ENCODE results near the gene SLC22A31.

GRCh38 chr16:89243664-89244063 is 43.3 kb upstream of the SLC22A31 start:
- TF ChIP-seq, protein P1, sequence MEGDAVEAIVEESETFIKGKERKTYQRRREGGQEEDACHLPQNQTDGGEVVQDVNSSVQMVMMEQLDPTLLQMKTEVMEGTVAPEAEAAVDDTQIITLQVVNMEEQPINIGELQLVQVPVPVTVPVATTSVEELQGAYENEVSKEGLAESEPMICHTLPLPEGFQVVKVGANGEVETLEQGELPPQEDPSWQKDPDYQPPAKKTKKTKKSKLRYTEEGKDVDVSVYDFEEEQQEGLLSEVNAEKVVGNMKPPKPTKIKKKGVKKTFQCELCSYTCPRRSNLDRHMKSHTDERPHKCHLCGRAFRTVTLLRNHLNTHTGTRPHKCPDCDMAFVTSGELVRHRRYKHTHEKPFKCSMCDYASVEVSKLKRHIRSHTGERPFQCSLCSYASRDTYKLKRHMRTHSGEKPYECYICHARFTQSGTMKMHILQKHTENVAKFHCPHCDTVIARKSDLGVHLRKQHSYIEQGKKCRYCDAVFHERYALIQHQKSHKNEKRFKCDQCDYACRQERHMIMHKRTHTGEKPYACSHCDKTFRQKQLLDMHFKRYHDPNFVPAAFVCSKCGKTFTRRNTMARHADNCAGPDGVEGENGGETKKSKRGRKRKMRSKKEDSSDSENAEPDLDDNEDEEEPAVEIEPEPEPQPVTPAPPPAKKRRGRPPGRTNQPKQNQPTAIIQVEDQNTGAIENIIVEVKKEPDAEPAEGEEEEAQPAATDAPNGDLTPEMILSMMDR (conservative IDR thresholded peaks at IDR 0.05; ENCODE audit: low read depth, low read length), result no peak
- TF ChIP-seq EZH2 (IDR thresholded peaks at IDR 0.05; ENCODE audit: low read length, unreplicated experiment), result no peak
- no peak for TF ChIP-seq EZH2phosphoT487 (IDR thresholded peaks at IDR 0.05; ENCODE audit: borderline replicate concordance, low read length)
